Measurements from ENCODE around the gene LRSAM1. TPM values are rescaled to one million over a fixed set of nuclear protein-coding genes. Genes with fewer than 3 reads are reported as not detected.

The LRSAM1 gene
- total RNA-seq, 1 donor from 2014 or later, result 17.1 TPM

DNA sequence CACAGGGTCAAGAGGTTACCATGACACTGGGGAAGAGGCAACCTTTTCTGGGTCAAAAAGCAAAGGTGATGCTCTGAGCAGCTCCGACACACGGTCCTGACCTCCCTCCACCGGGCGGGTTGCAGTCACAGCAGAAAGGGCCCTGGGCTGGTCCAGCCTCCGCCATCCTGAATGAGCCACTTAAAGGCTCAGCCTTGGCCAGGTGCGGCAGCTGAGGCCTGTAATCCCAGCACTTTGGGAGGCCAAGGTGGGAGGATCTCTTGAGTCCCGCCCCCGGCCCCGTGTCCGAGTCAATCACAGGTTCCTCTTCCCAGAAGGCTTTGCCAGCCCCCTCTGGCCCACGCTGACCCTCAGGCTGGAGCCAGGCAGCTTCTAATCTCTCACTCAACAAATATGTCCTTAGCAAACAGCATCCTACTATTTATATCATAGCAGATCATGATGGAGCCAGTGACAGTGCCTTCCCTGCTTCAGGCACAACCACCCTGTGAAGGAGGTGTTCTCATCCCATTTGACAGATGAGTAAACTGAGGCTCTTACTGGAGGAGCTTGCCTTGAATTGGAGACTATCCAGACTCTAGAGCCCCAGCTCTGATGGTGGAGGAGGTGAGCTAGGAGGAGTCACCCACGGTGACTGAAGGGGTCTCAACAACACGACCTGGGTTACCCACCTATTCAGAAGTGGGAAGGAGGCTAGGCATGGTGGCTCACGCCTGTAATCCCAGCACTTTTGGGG lies 79.1 kb downstream of the LRSAM1 start:
- DNase-seq (ENCODE audit: low read depth), result no peak

- DNase-seq (ENCODE audit: low read depth), result no peak
Measured at GRCh38 chr9:127531676-127532075, 80.4 kb downstream of the LRSAM1 start.

DNA sequence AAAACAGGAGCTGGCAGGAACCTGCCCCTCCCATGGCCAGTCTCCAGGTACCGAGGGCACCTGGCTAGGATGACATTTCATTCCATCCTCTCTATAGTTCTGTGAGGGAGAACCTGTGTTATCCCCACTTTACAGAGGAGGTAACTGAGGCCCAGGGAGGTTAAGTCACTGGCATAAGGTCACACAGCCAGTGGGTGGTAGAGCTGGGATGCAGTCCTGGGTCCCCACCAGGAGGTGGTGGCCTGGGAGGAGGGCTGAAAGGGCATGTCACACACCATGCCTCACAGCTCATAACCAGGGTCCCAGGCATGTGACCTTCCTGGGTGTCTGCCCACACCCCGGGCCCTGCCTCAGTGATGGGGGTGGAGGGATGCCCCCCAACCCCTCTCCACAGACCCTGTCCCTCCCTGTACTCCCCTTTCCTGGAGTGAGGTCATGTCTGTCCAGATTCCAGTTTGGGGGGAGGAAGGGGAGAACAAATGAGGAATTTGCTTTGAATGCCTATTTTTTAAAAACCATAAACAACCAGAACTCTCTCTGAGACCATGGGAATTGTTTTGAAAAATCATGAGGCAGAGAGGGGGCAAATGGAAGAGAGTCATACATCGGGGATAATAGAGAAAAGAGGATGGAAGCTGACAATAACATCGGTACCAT lies 83.1 kb downstream of the LRSAM1 start:
- DNase-seq (ENCODE audit: low read depth), result no peak

DNA sequence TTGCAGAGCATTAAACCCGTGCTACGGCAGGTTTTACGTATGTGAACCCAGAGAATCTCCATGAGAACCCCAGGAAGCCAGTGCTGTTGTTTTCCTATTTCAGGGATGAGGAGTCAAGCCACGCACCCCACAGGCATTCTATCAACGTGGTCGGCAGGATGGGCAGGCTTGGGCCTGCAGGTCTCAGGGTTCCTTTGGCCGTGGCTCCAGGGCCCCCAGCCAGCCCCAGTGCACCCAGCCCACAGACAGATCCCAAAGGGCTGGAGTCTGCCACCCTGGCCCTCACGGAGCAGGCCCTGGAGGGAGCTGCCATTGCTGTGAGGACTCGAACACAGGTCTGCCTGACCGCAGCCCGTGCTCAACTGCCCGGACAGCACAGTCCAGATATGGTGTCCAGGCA lies 83.6 kb downstream of the LRSAM1 start:
- DNase-seq (ENCODE audit: low read depth), result no peak

- no peak for DNase-seq (ENCODE audit: low read depth)
Measured at GRCh38 chr9:127535396-127535795, 84.1 kb downstream of the LRSAM1 start.

- DNase-seq (ENCODE audit: low read depth), result no peak
Measured at GRCh38 chr9:127535834-127536233, 84.5 kb downstream of the LRSAM1 start.

DNA sequence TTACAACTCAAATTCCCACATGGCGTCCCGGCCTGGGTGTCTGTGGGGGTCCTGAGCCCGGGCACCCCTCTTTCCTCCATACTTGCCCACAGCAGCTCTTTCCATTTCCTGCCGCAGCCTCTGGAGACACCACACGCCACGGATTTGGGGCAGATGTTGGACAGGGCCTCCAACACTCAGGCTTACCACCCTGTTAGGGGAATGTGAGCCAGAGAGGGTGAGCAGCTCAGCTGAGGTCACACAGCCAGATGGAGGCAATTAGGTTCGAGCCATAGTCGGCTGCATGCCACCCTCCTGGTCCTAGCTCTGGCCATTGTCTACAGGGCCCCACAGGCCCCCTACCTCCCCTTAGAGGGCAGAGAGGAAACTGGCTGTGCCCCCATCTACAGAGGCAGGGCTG lies 85.2 kb downstream of the LRSAM1 start:
- DNase-seq (ENCODE audit: low read depth), result no peak

DNA sequence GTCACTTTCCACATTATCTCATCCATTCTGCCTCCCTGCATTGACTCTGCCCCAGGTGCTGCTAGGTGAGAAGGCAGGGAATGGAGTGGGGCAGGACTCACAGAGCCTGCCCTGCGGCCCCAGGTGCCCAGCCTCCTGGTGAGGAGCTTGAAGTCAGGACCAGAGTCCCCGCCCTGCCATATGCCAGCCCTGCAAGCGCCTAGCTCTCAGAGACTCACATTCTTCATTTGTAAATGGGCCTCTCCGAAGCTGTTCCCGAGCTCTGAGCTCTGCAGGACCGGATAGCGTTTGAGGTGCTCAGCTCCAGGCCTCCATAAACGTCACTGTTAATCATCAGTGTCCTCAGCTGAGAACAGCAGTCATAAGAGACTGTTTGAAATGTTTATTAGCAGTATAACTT lies 85.7 kb downstream of the LRSAM1 start:
- DNase-seq (ENCODE audit: low read depth), result no peak

DNA sequence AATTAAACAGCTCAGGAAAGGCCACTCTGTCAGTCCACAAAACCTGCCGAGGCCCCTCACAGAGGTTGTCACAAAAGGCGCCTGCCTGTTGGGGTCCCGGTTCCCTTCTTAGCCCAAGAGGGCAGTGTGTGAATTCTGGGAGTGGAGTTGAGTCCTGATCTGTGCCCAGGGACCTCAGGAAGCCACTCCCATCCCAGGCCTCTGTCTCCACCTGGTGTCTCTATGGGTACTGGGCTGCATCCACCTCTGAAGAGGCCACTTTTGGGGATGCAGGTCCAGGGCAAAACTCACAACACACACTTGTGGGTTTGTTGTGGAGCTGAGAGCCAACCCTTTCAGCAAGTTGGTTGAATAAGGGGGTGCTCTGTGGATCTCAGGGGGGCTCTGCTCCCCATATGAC lies 86.5 kb downstream of the LRSAM1 start:
- no peak for DNase-seq (ENCODE audit: low read depth)

- DNase-seq (ENCODE audit: low read depth), result no peak
Measured at GRCh38 chr9:127538849-127539258, 87.5 kb downstream of the LRSAM1 start.

GRCh38 chr9:127539259-127539981 lies 88.1 kb downstream of the LRSAM1 start:
- DNase-seq (ENCODE audit: low read depth), result no peak

- no peak for DNase-seq (ENCODE audit: low read depth)
Measured at GRCh38 chr9:127539982-127540663, 88.8 kb downstream of the LRSAM1 start.

DNA sequence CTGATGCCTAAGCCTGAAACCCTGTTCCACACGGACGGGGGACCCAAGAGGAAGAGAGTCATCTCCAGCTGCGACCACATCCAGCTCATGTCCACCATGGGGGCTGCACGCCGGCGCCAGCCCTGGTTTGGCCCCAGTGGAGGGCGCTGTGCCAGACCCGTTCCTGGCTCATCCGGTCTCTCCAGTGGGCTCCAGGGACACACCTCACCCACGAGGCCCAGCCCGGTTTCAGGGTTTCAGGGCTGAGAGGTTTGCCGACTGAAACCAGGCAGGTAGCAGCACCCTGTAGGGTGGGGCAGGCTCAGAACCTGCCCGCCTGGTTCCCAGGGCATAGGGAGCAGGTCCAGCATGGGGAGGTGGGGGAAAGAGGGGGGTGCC lies 89.3 kb downstream of the LRSAM1 start:
- no peak for DNase-seq (ENCODE audit: low read depth)

DNA sequence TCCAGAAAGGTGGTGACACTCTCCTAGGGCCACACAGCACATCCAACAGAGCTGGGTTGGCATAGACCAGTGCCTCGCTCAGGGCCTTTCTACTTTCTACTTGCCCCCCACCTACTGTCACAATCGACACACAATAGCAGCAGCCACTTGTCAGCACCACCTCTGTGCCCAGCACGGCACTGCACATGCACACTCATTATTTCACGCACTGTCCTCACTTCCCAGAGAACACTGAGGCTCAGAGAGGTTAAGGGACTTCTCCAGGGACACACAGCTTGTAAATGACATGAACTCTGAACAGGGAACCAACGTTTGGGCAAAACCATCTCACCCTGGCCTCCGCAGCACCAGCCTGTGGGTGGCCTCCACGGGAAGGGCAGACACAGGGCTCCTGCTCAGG lies 89.9 kb downstream of the LRSAM1 start:
- DNase-seq (ENCODE audit: low read depth), result no peak

DNA sequence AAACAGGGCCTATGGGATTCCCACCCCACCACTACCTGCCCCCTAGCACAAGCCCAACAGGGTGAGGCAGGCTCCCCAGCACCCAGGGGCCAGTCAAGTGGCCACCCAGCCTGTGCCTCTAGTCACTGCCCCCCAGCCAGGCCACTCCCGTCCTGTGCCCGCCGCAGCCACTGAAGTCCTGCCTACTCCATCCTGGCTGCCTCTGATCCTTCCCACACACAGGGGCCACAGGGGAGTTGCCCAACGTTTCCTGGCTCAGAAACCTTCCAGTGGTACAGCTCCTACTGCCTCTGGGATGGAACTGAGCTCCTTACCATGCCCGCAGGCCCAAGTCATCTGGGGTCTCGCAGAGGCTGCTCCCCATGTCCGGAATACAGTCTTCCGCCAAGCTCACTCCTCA lies 90.6 kb downstream of the LRSAM1 start:
- peak; percentile 62 for DNase-seq (ENCODE audit: low read depth)

GRCh38 chr9:127543221-127543620 lies 91.9 kb downstream of the LRSAM1 start:
- DNase-seq (ENCODE audit: low read depth), result peak; percentile 72

DNA sequence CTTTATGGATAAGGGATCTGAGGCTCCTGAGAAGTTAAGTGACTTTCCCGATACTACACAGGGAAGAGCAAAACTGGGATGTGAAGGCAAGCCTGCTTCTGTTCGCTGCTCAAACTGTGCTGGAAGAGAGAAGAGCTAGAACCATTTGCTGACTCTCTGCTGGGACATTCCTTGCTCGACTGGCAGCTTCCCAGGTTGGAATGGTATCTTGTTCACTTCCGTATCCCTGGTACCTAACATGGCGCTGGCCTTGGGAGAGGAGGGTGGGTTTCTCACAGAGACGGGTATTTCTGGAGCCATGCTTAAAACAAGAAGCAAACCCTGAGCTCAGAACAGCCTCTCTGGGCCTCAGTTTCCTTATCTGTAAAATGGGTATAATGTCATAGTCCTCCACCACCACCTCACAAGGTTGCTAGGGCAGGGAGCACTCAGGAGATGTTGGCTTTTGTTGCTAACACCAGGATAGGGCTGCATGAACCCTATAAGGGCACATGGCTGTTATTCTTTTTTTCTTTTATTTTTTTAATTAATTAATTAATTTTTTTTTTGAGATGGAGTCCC lies 92.7 kb downstream of the LRSAM1 start:
- DNase-seq (ENCODE audit: low read depth), result no peak

DNA sequence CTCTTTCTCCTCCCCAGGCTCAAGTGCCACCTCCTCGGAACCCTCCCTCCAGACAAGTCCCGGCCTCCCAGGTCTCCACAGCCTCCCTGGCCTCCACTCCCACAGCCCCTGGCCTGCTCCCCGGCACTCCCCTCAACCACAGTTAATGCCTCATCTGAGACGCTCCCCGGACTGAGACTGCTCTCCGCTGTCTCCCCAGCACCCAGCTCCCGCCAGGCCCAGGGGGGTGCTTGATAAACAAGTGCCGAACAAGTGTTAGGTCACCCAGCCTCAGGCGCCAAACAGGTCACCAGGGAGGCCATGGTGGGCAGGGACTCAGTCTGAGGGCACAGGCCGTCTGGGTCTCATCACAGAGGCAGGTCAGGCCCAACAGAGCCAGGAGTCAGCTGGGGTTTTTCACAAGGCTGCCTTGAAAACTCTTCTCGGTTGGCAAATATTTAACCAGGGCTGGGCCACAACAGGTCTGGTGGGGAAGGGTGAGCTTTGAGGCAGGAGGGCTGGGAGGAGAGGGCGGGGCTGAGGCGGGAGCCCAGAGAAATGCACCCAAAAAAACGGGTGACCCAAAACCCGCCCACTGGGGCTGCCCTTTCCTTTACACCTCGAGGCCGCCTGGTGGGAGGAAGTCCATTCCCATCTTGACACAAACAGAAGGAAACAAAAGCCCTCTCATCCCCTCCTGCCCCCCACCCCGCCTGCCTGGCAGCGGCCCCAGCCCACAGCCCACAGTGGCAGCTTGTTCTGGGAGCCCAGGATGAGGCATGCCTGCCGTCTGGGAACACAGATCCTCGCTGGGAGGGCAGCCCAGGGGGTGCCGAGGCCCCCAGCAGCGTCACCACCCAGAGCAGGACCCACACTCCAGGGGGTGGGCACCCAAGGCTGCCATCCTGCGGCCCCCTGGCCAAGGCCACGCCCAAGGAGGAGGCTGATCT lies 94.2 kb downstream of the LRSAM1 start:
- peak; percentile 94 for DNase-seq (ENCODE audit: low read depth)

- DNase-seq (ENCODE audit: low read depth), result peak; percentile 95
Measured at GRCh38 chr9:127546125-127546832, 95.0 kb downstream of the LRSAM1 start.

Measured in myocyte (in vitro differentiated cells).